ENCODE data around the gene SCAMP4. TPM values are rescaled to one million over a fixed set of nuclear protein-coding genes. Genes with fewer than 3 reads are reported as not detected.

The SCAMP4 gene
- total RNA-seq, 1 donor from 2014 or later: 71.2 TPM

DNA sequence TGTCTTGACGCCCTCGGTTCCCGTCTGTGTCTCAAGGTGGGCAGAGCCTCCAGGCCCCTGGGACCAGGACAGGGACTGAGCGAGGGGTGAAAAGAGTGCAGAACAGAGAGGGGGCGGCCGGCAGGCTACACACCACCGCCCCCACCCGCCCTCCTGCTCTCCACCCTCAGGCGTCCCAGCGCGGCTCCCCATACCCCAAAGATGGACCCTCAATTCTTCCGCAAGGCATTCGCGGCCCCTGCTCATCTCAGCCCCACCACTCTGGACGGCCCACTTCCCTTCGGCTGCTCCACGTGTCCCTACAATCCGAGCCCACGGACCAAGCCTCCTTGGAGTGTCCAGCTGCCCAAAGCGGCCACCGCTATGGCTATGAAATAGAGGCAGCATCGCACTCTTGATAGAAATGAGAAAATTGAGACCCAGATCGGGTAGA lies 43.6 kb upstream of the SCAMP4 start:
- H3K27ac Mint-ChIP-seq (ENCODE audit: unreplicated experiment): no peak overlapping the region
- H3K27me3 Mint-ChIP-seq (ENCODE audit: low read depth): peaks cover 25% of the 10 kb centered on the region
- TF ChIP-seq, protein P1, sequence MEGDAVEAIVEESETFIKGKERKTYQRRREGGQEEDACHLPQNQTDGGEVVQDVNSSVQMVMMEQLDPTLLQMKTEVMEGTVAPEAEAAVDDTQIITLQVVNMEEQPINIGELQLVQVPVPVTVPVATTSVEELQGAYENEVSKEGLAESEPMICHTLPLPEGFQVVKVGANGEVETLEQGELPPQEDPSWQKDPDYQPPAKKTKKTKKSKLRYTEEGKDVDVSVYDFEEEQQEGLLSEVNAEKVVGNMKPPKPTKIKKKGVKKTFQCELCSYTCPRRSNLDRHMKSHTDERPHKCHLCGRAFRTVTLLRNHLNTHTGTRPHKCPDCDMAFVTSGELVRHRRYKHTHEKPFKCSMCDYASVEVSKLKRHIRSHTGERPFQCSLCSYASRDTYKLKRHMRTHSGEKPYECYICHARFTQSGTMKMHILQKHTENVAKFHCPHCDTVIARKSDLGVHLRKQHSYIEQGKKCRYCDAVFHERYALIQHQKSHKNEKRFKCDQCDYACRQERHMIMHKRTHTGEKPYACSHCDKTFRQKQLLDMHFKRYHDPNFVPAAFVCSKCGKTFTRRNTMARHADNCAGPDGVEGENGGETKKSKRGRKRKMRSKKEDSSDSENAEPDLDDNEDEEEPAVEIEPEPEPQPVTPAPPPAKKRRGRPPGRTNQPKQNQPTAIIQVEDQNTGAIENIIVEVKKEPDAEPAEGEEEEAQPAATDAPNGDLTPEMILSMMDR (conservative IDR thresholded peaks at IDR 0.05): no peak
- H3K36me3 Mint-ChIP-seq (ENCODE audit: low read depth): no peaks in the 10 kb centered on the region
- peaks cover 18% of the 10 kb centered on the region for H3K4me1 Mint-ChIP-seq
- peak overlapping the region; percentile 80 for H3K4me3 Mint-ChIP-seq
- no peak for DNase-seq (ENCODE audit: low read depth, low spot score)
- no peaks in the 10 kb centered on the region for H3K9me3 Mint-ChIP-seq

DNA sequence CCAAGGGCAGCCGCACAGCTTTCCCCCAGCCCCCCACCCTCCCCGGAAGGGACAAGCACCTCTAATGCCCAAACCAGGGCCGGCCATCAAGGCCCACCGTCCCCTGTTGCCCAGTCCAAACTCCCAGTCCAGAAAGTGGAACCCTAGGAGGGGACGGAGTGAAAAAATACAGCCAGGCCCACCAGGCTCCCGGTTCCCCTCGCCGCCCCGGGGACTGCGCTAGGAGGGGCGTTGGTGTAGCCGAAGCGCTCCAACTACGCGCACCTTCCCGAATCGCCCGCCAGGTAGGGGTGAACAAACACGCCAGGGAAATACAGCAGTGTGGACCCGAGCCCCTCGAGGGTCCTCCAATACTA lies 43.2 kb upstream of the SCAMP4 start:
- no peaks in the 10 kb centered on the region for H3K36me3 Mint-ChIP-seq (ENCODE audit: low read depth)
- TF ChIP-seq, protein P1 (conservative IDR thresholded peaks at IDR 0.05): no peak
- peak overlapping the region; percentile 80 for H3K4me3 Mint-ChIP-seq
- no peak for DNase-seq (ENCODE audit: low read depth, low spot score)
- no peak overlapping the region for H3K27ac Mint-ChIP-seq (ENCODE audit: unreplicated experiment)
- H3K27me3 Mint-ChIP-seq (ENCODE audit: low read depth): peaks cover 25% of the 10 kb centered on the region
- no peaks in the 10 kb centered on the region for H3K9me3 Mint-ChIP-seq
- H3K4me1 Mint-ChIP-seq: peaks cover 18% of the 10 kb centered on the region

DNA sequence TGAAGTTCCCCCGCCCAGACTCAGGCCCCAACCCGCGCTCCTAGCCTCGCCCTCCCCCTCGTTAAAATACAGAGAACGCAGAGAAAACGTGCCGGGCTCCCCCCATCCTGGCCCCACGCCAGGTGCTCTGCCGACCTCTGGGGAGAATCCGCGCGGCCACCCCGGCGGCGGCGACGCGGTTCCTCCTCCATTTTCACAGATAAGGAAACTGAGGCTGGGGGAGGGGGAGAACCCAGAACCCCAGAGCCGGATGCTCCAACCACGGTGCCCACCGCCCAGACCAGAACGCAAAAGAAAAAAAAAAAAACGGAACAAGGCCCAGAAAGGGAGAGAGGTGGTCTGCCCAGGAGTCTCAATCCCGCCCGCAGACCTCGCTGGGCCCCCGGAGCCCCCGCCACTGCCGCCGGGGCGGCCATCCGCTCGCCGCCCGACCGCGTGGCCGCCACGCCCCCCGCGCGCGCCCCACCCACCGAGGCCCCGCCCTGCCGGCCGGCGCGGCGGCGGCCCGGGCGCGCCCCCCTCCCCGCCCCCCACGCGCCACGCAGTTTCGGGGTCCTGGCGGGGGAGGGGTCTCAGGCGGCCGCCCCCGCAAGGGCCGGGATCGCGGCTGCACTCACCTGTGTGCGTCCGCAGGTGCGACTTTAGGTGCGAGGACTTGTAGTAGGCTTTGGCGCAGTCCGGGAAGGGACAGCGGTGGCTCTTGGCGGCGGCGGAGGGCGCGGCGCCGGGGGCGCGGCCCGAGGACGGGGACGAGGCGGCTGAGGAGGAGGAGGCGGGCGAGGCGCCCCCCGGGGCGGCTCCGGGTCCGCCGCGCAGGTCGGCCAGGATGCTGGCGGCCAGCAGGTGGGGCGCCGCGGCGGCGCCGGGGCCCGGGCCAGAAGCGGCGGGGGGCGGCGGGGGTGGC lies 42.5 kb upstream of the SCAMP4 start:
- H3K9me3 Mint-ChIP-seq: no peaks in the 10 kb centered on the region
- no peaks in the 10 kb centered on the region for H3K36me3 Mint-ChIP-seq (ENCODE audit: low read depth)
- TF ChIP-seq, protein P1 (conservative IDR thresholded peaks at IDR 0.05): no peak
- H3K27ac Mint-ChIP-seq (ENCODE audit: unreplicated experiment): no peak overlapping the region
- H3K27me3 Mint-ChIP-seq (ENCODE audit: low read depth): peaks cover 25% of the 10 kb centered on the region
- peaks cover 18% of the 10 kb centered on the region for H3K4me1 Mint-ChIP-seq
- H3K4me3 Mint-ChIP-seq: peak overlapping the region; percentile 80
- no peak for DNase-seq (ENCODE audit: low read depth, low spot score)

DNA sequence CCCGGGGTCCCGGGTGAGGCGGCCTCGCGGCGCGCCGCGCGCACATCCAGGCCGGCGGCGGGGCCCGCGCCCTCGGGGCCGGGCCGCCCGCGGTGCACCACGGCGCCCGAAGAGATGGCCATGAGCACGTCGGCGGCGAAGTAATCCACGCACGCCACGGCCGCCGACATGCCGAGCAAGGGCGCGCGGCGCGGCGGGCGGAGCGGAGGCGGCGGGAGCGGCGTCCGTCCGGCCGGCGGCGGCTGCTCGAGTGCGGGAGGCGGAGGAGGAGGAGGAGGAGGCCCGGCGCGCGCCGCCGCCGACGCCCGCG lies 41.9 kb upstream of the SCAMP4 start, which contains the start of gene KLF16:
Gene KLF16, minus strand, starts transcription at position 252 of the 310 bp plus-strand sequence. Its CDS starts 82 bp downstream, at position 170.
- H3K36me3 Mint-ChIP-seq (ENCODE audit: low read depth): no peaks in the 10 kb centered on the region
- no peaks in the 10 kb centered on the region for H3K9me3 Mint-ChIP-seq
- H3K4me1 Mint-ChIP-seq: peaks cover 22% of the 10 kb centered on the region
- peaks cover 25% of the 10 kb centered on the region for H3K27me3 Mint-ChIP-seq (ENCODE audit: low read depth)
- DNase-seq (ENCODE audit: low read depth, low spot score): no peak
- peak within 1 kb of the TSS; percentile 81 for H3K4me3 Mint-ChIP-seq
- no peak within 1 kb of the TSS for H3K27ac Mint-ChIP-seq (ENCODE audit: unreplicated experiment)
- TF ChIP-seq, protein P1 (conservative IDR thresholded peaks at IDR 0.05): no peak

DNA sequence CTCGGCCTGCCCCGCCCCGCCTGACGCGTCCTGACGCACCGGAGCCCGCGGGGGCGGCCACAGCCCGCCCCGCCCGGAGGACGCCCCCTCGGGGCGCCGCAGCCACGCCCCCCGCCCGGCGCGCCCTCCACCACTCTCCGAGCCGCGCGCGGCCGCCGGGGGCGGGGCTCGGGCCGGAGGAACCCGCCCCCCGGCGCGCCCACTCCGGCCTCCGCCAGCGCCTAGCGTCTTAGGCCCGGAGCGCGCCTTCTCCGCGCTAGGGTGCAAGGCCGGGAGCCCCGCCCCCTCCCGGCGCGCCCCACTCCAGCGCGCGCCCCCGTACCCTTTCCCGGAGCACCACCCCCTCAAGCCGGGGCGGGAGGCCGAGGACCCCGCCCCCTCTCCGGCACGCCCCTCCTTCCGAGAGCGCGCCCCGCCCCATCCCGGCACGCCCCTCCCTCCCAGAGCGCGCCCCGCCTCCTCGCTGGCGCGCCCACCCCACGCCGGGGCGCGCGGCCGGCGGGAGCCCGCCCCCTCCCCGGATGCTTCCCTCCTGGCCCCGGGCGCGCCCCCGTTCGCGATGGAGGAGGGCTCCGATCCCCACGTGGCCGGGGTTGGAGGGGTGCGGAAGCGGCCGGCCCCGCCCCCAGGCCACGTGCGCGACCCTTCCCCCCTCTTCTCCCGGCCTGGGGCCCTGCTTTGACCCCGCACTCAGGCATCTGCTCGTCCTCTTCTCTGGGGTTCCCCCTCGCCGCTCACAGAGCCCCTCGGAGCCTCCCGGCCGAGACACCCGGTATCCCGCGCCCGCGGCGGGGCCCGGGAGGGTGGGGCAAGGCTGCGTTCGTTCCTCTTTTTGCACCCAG lies 41.3 kb upstream of the SCAMP4 start:
- Mint-ChIP-seq H3K27ac (ENCODE audit: unreplicated experiment) (no peak overlapping the region), H3K36me3 (ENCODE audit: low read depth) (no peaks in the 10 kb centered on the region), H3K4me1 (peaks cover 22% of the 10 kb centered on the region), H3K27me3 (ENCODE audit: low read depth) (peaks cover 25% of the 10 kb centered on the region), H3K9me3 (no peaks in the 10 kb centered on the region), H3K4me3 (peak overlapping the region; percentile 81)
- TF ChIP-seq, protein P1 (conservative IDR thresholded peaks at IDR 0.05): no peak
- peak; percentile 86 for DNase-seq (ENCODE audit: low read depth, low spot score)

Measured in neural crest cell (in vitro differentiated cells).